GM20000 (cell line): ENCODE data around the gene MUC4.

Experiments used
- DNase-seq: peaks from one replicate; pipeline ENCODE4 v3.0.0; 2012; ENCODE audit warnings: low spot score
- TF ChIP-seq, protein P1 (sequence below): IDR thresholded peaks from 2 replicates; pipeline ENCODE4 v1.5.1; 2012; ENCODE audit warnings: mild to moderate bottlenecking, control low read depth; ENCODE audit errors: extremely low read depth, missing control alignments

Gene MUC4

GRCh38 chr3:195760345-195761122, 51.2 kb downstream of the MUC4 start:
- DNase-seq: no peak
- TF ChIP-seq, protein P1, sequence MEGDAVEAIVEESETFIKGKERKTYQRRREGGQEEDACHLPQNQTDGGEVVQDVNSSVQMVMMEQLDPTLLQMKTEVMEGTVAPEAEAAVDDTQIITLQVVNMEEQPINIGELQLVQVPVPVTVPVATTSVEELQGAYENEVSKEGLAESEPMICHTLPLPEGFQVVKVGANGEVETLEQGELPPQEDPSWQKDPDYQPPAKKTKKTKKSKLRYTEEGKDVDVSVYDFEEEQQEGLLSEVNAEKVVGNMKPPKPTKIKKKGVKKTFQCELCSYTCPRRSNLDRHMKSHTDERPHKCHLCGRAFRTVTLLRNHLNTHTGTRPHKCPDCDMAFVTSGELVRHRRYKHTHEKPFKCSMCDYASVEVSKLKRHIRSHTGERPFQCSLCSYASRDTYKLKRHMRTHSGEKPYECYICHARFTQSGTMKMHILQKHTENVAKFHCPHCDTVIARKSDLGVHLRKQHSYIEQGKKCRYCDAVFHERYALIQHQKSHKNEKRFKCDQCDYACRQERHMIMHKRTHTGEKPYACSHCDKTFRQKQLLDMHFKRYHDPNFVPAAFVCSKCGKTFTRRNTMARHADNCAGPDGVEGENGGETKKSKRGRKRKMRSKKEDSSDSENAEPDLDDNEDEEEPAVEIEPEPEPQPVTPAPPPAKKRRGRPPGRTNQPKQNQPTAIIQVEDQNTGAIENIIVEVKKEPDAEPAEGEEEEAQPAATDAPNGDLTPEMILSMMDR: no peak

DNA sequence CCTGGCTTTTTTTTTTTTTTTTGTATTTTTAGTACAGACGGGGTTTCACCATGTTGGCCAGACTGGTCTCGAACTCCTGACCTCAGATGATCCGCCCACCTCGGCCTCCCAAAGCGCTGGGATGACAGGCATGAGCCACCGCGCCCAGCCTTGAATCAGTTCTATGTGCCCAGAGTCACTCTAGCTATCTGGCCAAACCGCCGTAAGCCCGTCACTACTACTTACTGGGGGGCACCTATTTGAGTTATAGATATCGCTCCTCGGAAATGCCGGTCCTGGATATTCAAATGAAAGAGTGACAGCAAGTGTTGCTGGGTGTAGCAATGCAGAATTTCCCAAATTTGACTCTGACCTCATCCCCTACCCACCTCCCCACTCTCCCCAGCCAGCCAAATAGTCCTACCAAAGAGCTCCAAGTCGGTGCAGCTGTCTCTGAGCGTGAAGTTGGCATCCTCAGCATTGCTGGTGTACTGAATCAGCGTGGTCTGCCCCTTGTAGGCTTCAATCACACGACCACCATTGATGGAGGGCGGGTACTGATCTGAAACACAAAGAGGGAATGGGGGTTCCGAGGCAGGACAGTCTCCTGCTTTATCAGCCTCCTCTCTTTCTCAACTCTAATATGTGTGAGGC, 52.9 kb downstream of the MUC4 start:
- TF ChIP-seq, protein P1: no peak
- DNase-seq: no peak

- TF ChIP-seq, protein P1: no peak
- DNase-seq: no peak
These were observed 53.9 kb downstream of the MUC4 start for GRCh38 chr3:195757827-195758226.

GRCh38 chr3:195757438-195757770, 54.3 kb downstream of the MUC4 start:
- no peak for DNase-seq
- TF ChIP-seq, protein P1: no peak

DNA sequence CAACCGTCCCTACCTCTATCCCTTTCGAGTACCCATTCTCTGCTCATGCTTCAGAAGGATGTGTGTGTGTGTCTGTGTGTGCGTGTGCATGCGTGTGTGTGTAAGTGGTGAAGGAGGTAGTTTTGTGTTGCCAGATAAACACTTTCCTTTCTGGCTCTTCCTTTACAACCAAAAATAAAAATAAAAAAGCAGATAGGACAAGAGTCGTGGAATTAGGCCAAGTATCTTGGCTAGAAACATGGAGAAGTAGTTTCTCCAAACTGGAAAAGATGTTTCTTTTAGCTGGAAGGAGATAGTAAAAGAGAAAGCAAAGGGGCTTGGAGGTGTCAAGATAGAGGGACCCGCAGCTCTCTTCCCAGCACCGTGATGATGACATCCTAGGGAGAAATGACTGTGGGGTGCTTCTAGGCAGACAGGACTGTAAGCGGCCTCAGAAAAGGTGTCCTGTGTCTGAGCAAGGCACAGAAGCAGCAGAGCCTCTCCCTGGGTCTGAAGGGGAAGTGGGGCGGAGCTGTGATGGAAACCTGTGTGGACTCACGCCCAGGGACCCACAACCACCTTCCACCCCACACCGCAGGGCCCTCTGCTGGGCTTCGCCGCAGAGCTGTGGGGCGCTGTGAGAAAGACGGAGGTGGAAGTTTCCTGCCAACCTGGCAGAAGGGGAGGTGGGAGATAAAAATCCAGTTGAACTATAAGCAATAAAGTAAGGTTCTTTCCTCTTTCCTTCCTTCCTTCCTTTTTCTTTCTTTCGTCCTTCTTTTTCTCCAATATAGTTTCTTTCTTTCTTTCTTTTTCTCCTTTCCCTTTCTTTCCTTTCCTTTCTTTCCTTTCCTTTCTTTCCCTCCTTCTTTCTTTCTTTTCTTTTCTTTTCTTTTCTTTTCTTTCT, 55.7 kb downstream of the MUC4 start:
- DNase-seq: no peak
- TF ChIP-seq, protein P1: no peak

GRCh38 chr3:195755391-195755790, 56.3 kb downstream of the MUC4 start:
- TF ChIP-seq, protein P1: no peak
- no peak for DNase-seq

DNA sequence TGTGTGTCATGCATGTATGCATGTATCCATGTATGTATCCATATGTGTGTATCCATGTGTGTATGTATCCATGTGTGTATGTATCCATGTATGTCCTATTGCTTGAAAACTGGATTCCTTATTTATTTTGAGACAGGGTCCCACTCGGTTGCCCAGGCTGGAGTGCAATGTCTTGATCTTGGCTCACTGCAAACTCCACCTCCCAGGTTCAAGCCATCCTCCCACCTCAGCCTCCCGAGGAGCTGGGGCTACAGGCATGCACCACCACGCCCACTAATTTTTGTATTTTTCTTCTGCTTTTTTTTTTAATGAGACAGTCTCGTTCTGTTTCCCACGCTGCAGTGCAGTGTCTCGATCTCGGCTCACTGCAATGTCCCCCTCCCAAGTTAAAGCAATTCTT, 56.8 kb downstream of the MUC4 start:
- TF ChIP-seq, protein P1: no peak
- DNase-seq: no peak
